K562 (cell line): Measurements from ENCODE around the gene PLAGL1. TPM values are rescaled to one million over a fixed set of nuclear protein-coding genes. Genes with fewer than 3 reads are reported as not detected.

ENCODE experiments used
- CBFB ChIP-seq: sonication (generic); formaldehyde crosslinking; IDR thresholded peaks from 2 replicates; pipeline ENCODE4 v1.4.0; 2020; ENCODE audit warnings: mild to moderate bottlenecking, missing genetic modification reagents
- CEBPZ ChIP-seq: fragments of 150-350 bp; IDR thresholded peaks from 2 replicates; pipeline ENCODE4 v1.6.1; 2014; ENCODE audit warnings: low read depth, mild to moderate bottlenecking, low read length, borderline replicate concordance
- CHCHD3 ChIP-seq: fragments of 250-450 bp; sonication (Bioruptor Pico); IDR thresholded peaks from 2 replicates; pipeline ENCODE4 v2.1.2; 2022; ENCODE audit warnings: mild to moderate bottlenecking
- COPS2 ChIP-seq: fragments of 450-650 bp; conservative IDR thresholded peaks from 2 replicates; pipeline ENCODE4 v1.6.1; 2016; ENCODE audit warnings: mild to moderate bottlenecking, moderate library complexity
- CREB5 ChIP-seq: fragments of 250-450 bp; sonication (Bioruptor Pico); IDR thresholded peaks from 2 replicates; pipeline ENCODE4 v1.5.0; 2020; ENCODE audit warnings: mild to moderate bottlenecking
- HDAC2 ChIP-seq: fragments of 450-650 bp; IDR thresholded peaks from 2 replicates; pipeline ENCODE4 v1.6.1; 2016; ENCODE audit warnings: mild to moderate bottlenecking
- HINFP ChIP-seq: fragments of 450-650 bp; conservative IDR thresholded peaks from 2 replicates; pipeline ENCODE4 v1.6.1; 2016; ENCODE audit warnings: missing genetic modification characterization, low read depth, mild to moderate bottlenecking, control low read depth, missing compliant biosample characterization
- NFIX ChIP-seq: fragments of 250-450 bp; sonication (Bioruptor Pico); IDR thresholded peaks from 2 replicates; pipeline ENCODE4 v1.4.0; 2020; ENCODE audit warnings: low read depth, mild to moderate bottlenecking, moderate library complexity
- RBM39 ChIP-seq: fragments of 200-400 bp; formaldehyde crosslinking; optimal IDR thresholded peaks from 2 replicates; pipeline ENCODE3; 2018; ENCODE audit warnings: low read depth, low read length
- TEAD1 ChIP-seq, 2 experiments: fragments of 450-650 bp in 1 of 2; sonication (generic) in 1 of 2; formaldehyde crosslinking; IDR thresholded peaks; 2 replicates each; pipeline versions ENCODE4 v1.4.0 to v1.8.0; 2020 to 2022; ENCODE audit warnings: mild to moderate bottlenecking in 2 of 2, missing genetic modification reagents in 1 of 2
- ZBTB11 ChIP-seq, 3 experiments: fragments of 200-800 bp in 1 of 3; fragments of 250-450 bp in 1 of 3; fragments of 450-650 bp in 1 of 3; sonication (Bioruptor Pico) in 1 of 3; sonication (Bioruptor generic) in 1 of 3; formaldehyde crosslinking in 1 of 3; IDR thresholded peaks; 2 replicates each; pipeline versions ENCODE4 v1.6.1 to v1.8.0; 2016 to 2022; ENCODE audit warnings: mild to moderate bottlenecking in 2 of 3, missing genetic modification characterization in 2 of 3, missing compliant biosample characterization in 1 of 3, moderate library complexity in 1 of 3
- ZKSCAN8 ChIP-seq: fragments of 200-800 bp; sonication (Bioruptor generic); IDR thresholded peaks from 2 replicates; pipeline ENCODE4 v1.6.1; 2016; ENCODE audit warnings: missing genetic modification characterization, missing compliant biosample characterization
- ZNF140 ChIP-seq: fragments of 250-450 bp; sonication (Bioruptor Pico); IDR thresholded peaks from 2 replicates; pipeline ENCODE4 v1.8.0; 2021; ENCODE audit warnings: moderate library complexity, mild to moderate bottlenecking, inconsistent platforms
- ZNF444 ChIP-seq: fragments of 250-450 bp; sonication (Bioruptor Pico); IDR thresholded peaks from 2 replicates; pipeline ENCODE4 v1.4.0; 2020; ENCODE audit warnings: mild to moderate bottlenecking, moderate library complexity
- ZNF445 ChIP-seq: fragments of 250-450 bp; sonication (Bioruptor Pico); IDR thresholded peaks from 2 replicates; pipeline ENCODE4 v1.4.0; 2020; ENCODE audit warnings: low read depth, mild to moderate bottlenecking, moderate library complexity
- ZNF57 ChIP-seq: fragments of 450-650 bp; formaldehyde crosslinking; IDR thresholded peaks from 2 replicates; pipeline ENCODE4 v1.4.0; 2020; ENCODE audit warnings: mild to moderate bottlenecking, moderate library complexity
- ZNF644 ChIP-seq: fragments of 200-800 bp; sonication (Bioruptor generic); IDR thresholded peaks from 2 replicates; pipeline ENCODE4 v1.6.1; 2016; ENCODE audit warnings: low read depth, missing genetic modification characterization, missing compliant biosample characterization
- polyA plus RNA-seq, 8 experiments: library from polyadenylated mRNA; depleted of rRNA in 4 of 8; stranded (reverse) in 5 of 8; unstranded in 3 of 8; fragments of >200 nt; fragmentation: Nextera tagmentation in 2 of 8; fragmentation: Illumina TruSeq in 1 of 8; extraction: Ambion mirVana in 2 of 8; extraction: Trizol in 1 of 8; gene quantifications; 2 replicates each; pipeline versions ENCODE4 v1.2.1 to v1.2.3, GENCODE V29; 2011 to 2014; ENCODE audit warnings: inconsistent platforms in 1 of 8, missing spikeins in 1 of 8
- total RNA-seq, 7 experiments: library from RNA; depleted of rRNA in 6 of 7; stranded (reverse); fragments of >200 nt in 6 of 7; fragmentation: Illumina TruSeq in 2 of 7; extraction: Trizol in 2 of 7; gene quantifications; 2 replicates each; pipeline versions ENCODE4 v1.2.1 to v1.2.3, GENCODE V29; 2011 to 2021; ENCODE audit warnings: low replicate concordance in 1 of 7
- TF ChIP-seq, protein P1 (sequence below): sonication (generic); formaldehyde crosslinking; IDR thresholded peaks from 2 replicates; pipeline ENCODE4 v1.8.0; 2022; ENCODE audit warnings: mild to moderate bottlenecking, missing genetic modification reagents

Gene PLAGL1
- total and polyA plus RNA-seq, 9 of the 15 experiments (the other 6 are each of a cell fraction or from before 2014, with no cell fraction given) = 4.9 to 29.6 (median 13.2) TPM

GRCh38 chr6:144008846-144009245 lies 787 bp upstream of the PLAGL1 start (continued):
- TF ChIP-seq NFIX (CRISPR knock-in tag) = peak; percentile 29; the same call in 1 of the 2 replicates
- no peak for TF ChIP-seq HDAC2
- TF ChIP-seq HINFP = no peak
- peak in 1 of 3 experiments; percentile 48; a peak in 1 of 6 replicates for TF ChIP-seq ZBTB11 (CRISPR knock-in tag; IDR thresholded peaks at IDR 0.05)
- no peak for TF ChIP-seq CHCHD3 (CRISPR knock-in tag)
- TF ChIP-seq ZNF644 (tag) = no peak
- no peak for TF ChIP-seq ZNF57 (CRISPR knock-in tag)
- no peak for TF ChIP-seq CREB5 (CRISPR knock-in tag)
- TF ChIP-seq, protein P1, sequence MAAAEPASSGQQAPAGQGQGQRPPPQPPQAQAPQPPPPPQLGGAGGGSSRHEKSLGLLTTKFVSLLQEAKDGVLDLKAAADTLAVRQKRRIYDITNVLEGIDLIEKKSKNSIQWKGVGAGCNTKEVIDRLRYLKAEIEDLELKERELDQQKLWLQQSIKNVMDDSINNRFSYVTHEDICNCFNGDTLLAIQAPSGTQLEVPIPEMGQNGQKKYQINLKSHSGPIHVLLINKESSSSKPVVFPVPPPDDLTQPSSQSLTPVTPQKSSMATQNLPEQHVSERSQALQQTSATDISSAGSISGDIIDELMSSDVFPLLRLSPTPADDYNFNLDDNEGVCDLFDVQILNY = no peak
- no peak for TF ChIP-seq ZNF444 (CRISPR knock-in tag)
- TF ChIP-seq ZKSCAN8 (CRISPR knock-in tag) = no peak
- no peak for TF ChIP-seq RBM39
- TF ChIP-seq TEAD1 (CRISPR knock-in tag; IDR thresholded peaks at IDR 0.05) = no peak
- TF ChIP-seq ZNF445 (CRISPR knock-in tag) = no peak
- TF ChIP-seq CEBPZ = no peak
- TF ChIP-seq COPS2 = no peak
- TF ChIP-seq ZNF140 = no peak
- TF ChIP-seq CBFB (CRISPR knock-in tag) = no peak
